Panc1 (cell line): ENCODE data around the gene CIITA. TPM values are rescaled to one million over a fixed set of nuclear protein-coding genes. Genes with fewer than 3 reads are reported as not detected.

Experiments
- ATAC-seq: fragments of 200-7000 bp; cut with Tn5 transposase; 2 replicates; pipeline ENCODE4 v1.9.1; 2020; ENCODE audit warnings: mild to moderate bottlenecking, moderate library complexity
- BruUV-seq: library from RNA; stranded (reverse); fragments of 400-500 nt; replicated peaks from 2 replicates; lab custom pipeline; 2021; lab: Mats Ljungman, UMichigan
- CTCF ChIA-PET: fragments of 300-600 bp; sonication (Branson Sonifier 250); formaldehyde crosslinking; loops from one replicate; lab custom pipeline; 2022; ENCODE audit warnings: antibody characterized with exemption; lab: Charles Lee
- POLR2A ChIA-PET: fragments of 300-600 bp; sonication (Branson Sonifier 250); formaldehyde crosslinking; loops from one replicate; lab custom pipeline; 2022; ENCODE audit warnings: antibody characterized with exemption; lab: Charles Lee
- DNase-seq: peaks from one replicate; pipeline ENCODE4 v3.0.0-alpha.2; 2010; ENCODE audit warnings: low read depth, low spot score
- H3K27ac ChIP-seq: 2 replicates; pipeline ENCODE4 v1.5.1; 2011; ENCODE audit warnings: mild to moderate bottlenecking, low read length, inconsistent platforms
- H3K27me3 ChIP-seq: fragments of 200-500 bp; sonication (Bioruptor generic); 2 replicates; pipeline ENCODE4 v1.6.0; 2014; ENCODE audit warnings: low read length, inconsistent platforms; ENCODE audit not compliant: control insufficient read depth, insufficient read depth
- H3K36me3 ChIP-seq: fragments of 200-500 bp; sonication (Bioruptor generic); 2 replicates; pipeline ENCODE4 v1.5.1; 2014; ENCODE audit warnings: inconsistent platforms, mild to moderate bottlenecking, low read length, moderate library complexity; ENCODE audit not compliant: control insufficient read depth, insufficient read depth
- H3K4me1 ChIP-seq: 2 replicates; pipeline ENCODE4 v1.5.1; 2011; ENCODE audit warnings: inconsistent platforms, mild to moderate bottlenecking, low read length, moderate library complexity; ENCODE audit not compliant: control insufficient read depth, insufficient read depth
- H3K4me3 ChIP-seq, 2 experiments: 2 replicates each; pipeline ENCODE4 v1.5.1; 2011 to 2012; ENCODE audit warnings: low read depth in 2 of 2, low read length in 2 of 2, mild to moderate bottlenecking in 2 of 2, inconsistent platforms in 1 of 2, moderate library complexity in 1 of 2
- H3K9me3 ChIP-seq: fragments of 200-500 bp; sonication (Bioruptor generic); 2 replicates; pipeline ENCODE4 v1.5.1; 2014; ENCODE audit warnings: low read depth, mild to moderate bottlenecking, inconsistent platforms, low read length, moderate library complexity; ENCODE audit not compliant: control insufficient read depth, insufficient read depth
- POLR2AphosphoS5 ChIP-seq: IDR thresholded peaks from 2 replicates; pipeline ENCODE4 v1.6.1; 2012; ENCODE audit warnings: mild to moderate bottlenecking, low read depth, low read length, moderate library complexity
- REST ChIP-seq, 2 experiments: IDR thresholded peaks; 2 replicates each; pipeline ENCODE4 v1.6.1; 2011 to 2012; ENCODE audit warnings: low read depth in 2 of 2, control low read depth in 1 of 2, low read length in 1 of 2, mild to moderate bottlenecking in 1 of 2, moderate library complexity in 1 of 2; ENCODE audit not compliant: insufficient read depth in 1 of 2
- SIN3A ChIP-seq: IDR thresholded peaks from 2 replicates; pipeline ENCODE4 v1.6.1; 2012; ENCODE audit warnings: low read depth, mild to moderate bottlenecking, low read length, moderate library complexity, borderline replicate concordance; ENCODE audit not compliant: insufficient read depth
- TCF7L2 ChIP-seq: IDR thresholded peaks from 2 replicates; pipeline ENCODE4 v1.6.1; 2011; ENCODE audit warnings: mild to moderate bottlenecking, low read depth, low read length, inconsistent platforms
- in situ Hi-C: cut with HindIII; loops from 2 replicates; pipeline ENCODE4 v1.10.0; 2016; ENCODE audit warnings: low sequenced_read_pairs, low pct_unique_long_range_greater_than_20kb
- intact Hi-C: fragments of 100-400 bp; cut with micrococcal nuclease; formaldehyde crosslinking; loops from one replicate; pipeline ENCODE4 v1.10.0; 2022; ENCODE audit not compliant: unreplicated experiment
- total RNA-seq: library from RNA; stranded (reverse); gene quantifications from one replicate; pipeline ENCODE4 v1.2.1, GENCODE V29; 2021; ENCODE audit not compliant: unreplicated experiment
- TF ChIP-seq, protein P1 (sequence below): fragments of 450-650 bp; IDR thresholded peaks from 2 replicates; pipeline ENCODE4 v1.5.1; 2017; ENCODE audit warnings: mild to moderate bottlenecking

The CIITA gene
- total RNA-seq, 1 experiment from 2014 or later = 0.41 TPM

DNA sequence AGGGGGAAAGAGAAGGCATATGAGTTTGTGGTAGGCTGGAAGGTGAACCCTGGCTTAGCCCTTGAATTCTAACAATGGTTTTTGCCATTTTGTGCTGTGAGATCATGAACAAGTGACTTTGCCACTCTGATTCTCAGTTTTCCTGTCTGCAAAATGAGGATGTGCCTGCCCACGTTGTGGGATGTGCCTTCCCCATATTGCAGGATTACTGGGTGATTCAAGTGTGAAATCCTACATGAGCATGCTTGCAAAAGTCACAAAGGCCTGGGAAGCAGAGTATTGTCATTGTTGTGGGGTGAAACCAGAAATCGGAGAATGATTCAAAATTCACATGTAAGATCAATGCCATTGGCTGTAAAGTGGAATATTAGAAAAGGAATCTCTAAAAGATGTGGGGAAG, 29.8 kb upstream of the CIITA start:
- Histone ChIP-seq H3K9me3 (no peaks in the 10 kb centered on the region), H3K27ac (no peak overlapping the region), H3K4me3 (no peak overlapping the region), H3K4me1 (no peaks in the 10 kb centered on the region), H3K36me3 (no peaks in the 10 kb centered on the region), H3K27me3 (peaks cover 10% of the 10 kb centered on the region; the same call in 1 of the 2 replicates)
- ChIA-PET CTCF (interaction anchor here (0.6 kb wide), 1 partner anchor 1144 kb away, joined by 3 read pairs; no protein-coding TSS in a partner anchor), POLR2A (no interaction called here)
- ATAC-seq = no peak
- no peak for DNase-seq
- TF ChIP-seq, protein P1, sequence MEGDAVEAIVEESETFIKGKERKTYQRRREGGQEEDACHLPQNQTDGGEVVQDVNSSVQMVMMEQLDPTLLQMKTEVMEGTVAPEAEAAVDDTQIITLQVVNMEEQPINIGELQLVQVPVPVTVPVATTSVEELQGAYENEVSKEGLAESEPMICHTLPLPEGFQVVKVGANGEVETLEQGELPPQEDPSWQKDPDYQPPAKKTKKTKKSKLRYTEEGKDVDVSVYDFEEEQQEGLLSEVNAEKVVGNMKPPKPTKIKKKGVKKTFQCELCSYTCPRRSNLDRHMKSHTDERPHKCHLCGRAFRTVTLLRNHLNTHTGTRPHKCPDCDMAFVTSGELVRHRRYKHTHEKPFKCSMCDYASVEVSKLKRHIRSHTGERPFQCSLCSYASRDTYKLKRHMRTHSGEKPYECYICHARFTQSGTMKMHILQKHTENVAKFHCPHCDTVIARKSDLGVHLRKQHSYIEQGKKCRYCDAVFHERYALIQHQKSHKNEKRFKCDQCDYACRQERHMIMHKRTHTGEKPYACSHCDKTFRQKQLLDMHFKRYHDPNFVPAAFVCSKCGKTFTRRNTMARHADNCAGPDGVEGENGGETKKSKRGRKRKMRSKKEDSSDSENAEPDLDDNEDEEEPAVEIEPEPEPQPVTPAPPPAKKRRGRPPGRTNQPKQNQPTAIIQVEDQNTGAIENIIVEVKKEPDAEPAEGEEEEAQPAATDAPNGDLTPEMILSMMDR = no peak
- TF ChIP-seq TCF7L2 = no peak
- no peak for TF ChIP-seq REST (IDR thresholded peaks at IDR 0.05; ENCODE audit: insufficient read depth in 1 of 2, low read depth in 2 of 2, low read length in 1 of 2)
- intact Hi-C loops (no loop called here), in situ Hi-C loops (no loop called here)
- no TSS peak for BruUV-seq

- intact Hi-C loops (no loop called here), in situ Hi-C loops (no loop called here)
- BruUV-seq = no TSS peak
- ATAC-seq = no peak
- H3K4me1 ChIP-seq = no peaks in the 10 kb centered on the region
- H3K4me3 ChIP-seq = no peak overlapping the region
- no peaks in the 10 kb centered on the region for H3K9me3 ChIP-seq
- TF ChIP-seq TCF7L2 (no peak), POLR2AphosphoS5 (no peak), SIN3A (no peak), REST (IDR thresholded peaks at IDR 0.05; ENCODE audit: insufficient read depth in 1 of 2, low read depth in 2 of 2, low read length in 1 of 2) (no peak)
- TF ChIP-seq, protein P1 = no peak
- no peak overlapping the region for H3K27ac ChIP-seq
- no peaks in the 10 kb centered on the region for H3K36me3 ChIP-seq
- peaks cover 10% of the 10 kb centered on the region; the same call in 1 of the 2 replicates for H3K27me3 ChIP-seq
- POLR2A ChIA-PET = no interaction called here
- DNase-seq = no peak
- CTCF ChIA-PET = no interaction called here
These were observed 27.1 kb upstream of the CIITA start for GRCh38 chr16:10849736-10850477.
